Measurements from ENCODE around the gene IMPG1.

GRCh38 chr6:75922226-75922625 lies 150.2 kb downstream of the IMPG1 start:
- TF ChIP-seq POLR2AphosphoS5 (IDR thresholded peaks at IDR 0.05) (no peak), CTCF (IDR thresholded peaks at IDR 0.05 in 8 of 11, conservative IDR thresholded peaks at IDR 0.05 in 3 of 11) (no peak)
